NCI-H1436 treated with DMSO at 0.1 percent for 48 hours (cell line): ENCODE measurements around the gene TTLL5.

ENCODE experiments used
- DNase-seq: peaks from one replicate; lab custom pipeline; 2025; lab: John Stamatoyannopoulos, UW

Gene TTLL5

DNA sequence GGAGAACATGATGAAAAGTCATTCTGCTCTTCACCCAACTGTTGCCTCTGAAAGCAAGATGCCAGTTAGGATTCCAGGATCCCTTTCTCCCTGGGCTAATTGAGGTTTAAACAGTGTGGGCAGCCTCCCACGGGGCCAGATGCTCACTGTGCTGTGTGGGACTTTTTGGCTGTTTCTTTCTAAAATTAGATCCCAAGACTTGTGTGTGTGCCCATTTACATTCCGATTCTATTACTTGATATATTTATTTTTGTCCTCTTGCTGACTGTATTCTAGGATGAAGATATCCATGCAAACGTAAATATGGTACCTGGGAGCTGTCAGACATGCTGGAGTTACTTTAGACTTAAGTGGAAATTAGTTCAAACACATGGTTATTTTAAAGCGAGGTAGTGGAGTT, 330.7 kb downstream of the TTLL5 start:
- DNase-seq: no peak

- no peak for DNase-seq
Observed at GRCh38 chr14:75993567-75994041, 332.6 kb downstream of the TTLL5 start.

GRCh38 chr14:75995372-75996041, 334.5 kb downstream of the TTLL5 start:
- no peak for DNase-seq

DNA sequence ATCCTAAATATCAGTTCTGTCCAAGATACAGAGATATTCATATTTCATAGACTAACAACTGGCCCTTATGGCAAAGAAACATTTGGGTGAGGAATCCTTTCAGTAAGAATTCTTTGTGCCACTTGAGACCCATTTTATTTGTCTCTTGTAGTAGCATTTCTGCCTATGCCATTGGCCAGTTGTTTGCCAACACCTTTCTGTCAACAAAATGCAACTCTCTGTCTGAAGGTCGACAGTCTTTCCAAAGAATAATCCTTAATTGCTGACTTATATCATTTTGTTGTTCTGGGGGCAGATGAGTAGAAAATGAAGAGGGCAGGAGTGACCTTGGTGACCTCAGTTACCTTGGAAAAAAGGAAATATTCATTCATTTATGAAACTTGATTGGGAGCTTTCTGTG, 335.4 kb downstream of the TTLL5 start:
- DNase-seq: no peak

DNA sequence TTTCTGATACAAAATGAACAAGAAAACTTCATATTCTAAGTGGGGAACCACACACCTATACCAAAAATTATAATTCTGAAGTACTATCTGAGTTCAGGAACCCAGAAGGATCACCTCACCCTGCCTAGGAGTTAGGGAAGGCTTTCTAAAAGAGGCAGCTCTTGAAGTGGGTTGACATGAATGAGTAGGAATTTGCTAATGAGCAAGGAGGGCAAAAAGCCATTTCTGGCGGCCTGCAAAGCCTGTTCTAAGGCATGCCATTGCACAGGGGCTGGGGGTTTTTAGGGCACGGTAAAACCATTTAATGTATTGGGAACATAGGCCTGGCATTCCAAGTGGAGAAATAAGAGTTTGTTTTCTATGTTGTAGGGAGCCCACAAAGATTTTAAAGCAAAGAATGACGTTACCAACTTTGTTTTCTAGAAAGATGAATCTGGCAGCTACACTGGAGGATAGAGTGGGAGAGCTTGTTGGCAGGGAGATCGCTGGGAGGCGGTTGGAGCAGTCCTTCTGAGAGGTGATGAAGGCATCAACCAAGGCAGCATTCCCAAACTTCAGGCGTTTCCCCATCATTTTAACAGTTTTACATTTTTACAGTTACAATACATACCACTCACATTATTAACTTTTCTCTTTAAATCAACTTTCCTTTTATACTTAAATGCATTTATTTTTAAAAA, 338.6 kb downstream of the TTLL5 start:
- no peak for DNase-seq

DNA sequence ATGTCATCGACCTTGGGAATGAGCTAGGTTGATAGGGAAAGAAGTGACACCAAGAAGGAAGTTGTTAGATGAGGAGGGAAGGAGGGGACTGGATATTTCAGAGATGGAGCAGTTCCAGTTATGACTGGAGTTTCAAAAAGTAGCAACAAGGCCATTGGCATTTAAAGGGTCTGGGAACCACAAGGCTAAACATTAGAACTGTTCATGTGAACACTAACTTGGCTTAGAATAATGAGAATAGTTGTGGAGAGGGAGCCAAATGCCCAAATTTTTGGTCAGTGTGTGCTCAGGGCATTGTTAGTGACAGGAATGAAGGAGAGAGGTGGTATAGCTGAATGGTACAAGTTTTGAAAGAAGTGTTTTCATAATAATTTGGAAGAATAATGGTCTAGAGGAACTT, 341.3 kb downstream of the TTLL5 start:
- no peak for DNase-seq
